GM19324 (cell line): ENCODE measurements around the gene NOTCH1.

Experiments
- ATAC-seq: cut with Tn5 transposase; IDR thresholded peaks from one replicate; pipeline ENCODE4 v1.9.1; 2021; ENCODE audit warnings: mild to moderate bottlenecking, moderate library complexity; ENCODE audit not compliant: unreplicated experiment, low FRiP score

NOTCH1 gene

GRCh38 chr9:136536051-136536720 lies 9.7 kb downstream of the NOTCH1 start:
- ATAC-seq: no peak

- no peak for ATAC-seq
Observed at GRCh38 chr9:136535070-136535469, 10.8 kb downstream of the NOTCH1 start.

- no peak for ATAC-seq
Observed at GRCh38 chr9:136534366-136534765, 11.5 kb downstream of the NOTCH1 start.

- no peak for ATAC-seq
Observed at GRCh38 chr9:136533775-136534157, 12.1 kb downstream of the NOTCH1 start.

- no peak for ATAC-seq
Observed at GRCh38 chr9:136532799-136533774, 12.8 kb downstream of the NOTCH1 start.

GRCh38 chr9:136531904-136532798 lies 13.7 kb downstream of the NOTCH1 start:
- ATAC-seq: no peak

GRCh38 chr9:136531186-136531903 lies 14.5 kb downstream of the NOTCH1 start:
- no peak for ATAC-seq

- no peak for ATAC-seq
Observed at GRCh38 chr9:136530461-136531089, 15.3 kb downstream of the NOTCH1 start.

- ATAC-seq: no peak
Observed at GRCh38 chr9:136529516-136530460, 16.1 kb downstream of the NOTCH1 start.

GRCh38 chr9:136528716-136529341 lies 17.0 kb downstream of the NOTCH1 start:
- ATAC-seq: no peak

GRCh38 chr9:136527721-136528710 lies 17.8 kb downstream of the NOTCH1 start:
- ATAC-seq: no peak

- ATAC-seq: no peak
Observed at GRCh38 chr9:136527131-136527530, 18.7 kb downstream of the NOTCH1 start.

- no peak for ATAC-seq
Observed at GRCh38 chr9:136526625-136527066, 19.2 kb downstream of the NOTCH1 start.

GRCh38 chr9:136525841-136526499 lies 19.9 kb downstream of the NOTCH1 start:
- no peak for ATAC-seq

GRCh38 chr9:136525207-136525606 lies 20.6 kb downstream of the NOTCH1 start:
- no peak for ATAC-seq
